Endothelial cell of hepatic sinusoid (primary cell): ENCODE results near the gene MRM3.
"Not testable (repeated sequence)": the region's sequence is repeated elsewhere in the genome, so short reads cannot be mapped to it uniquely, and the experiment has no call there.

ENCODE experiments used
- in situ Hi-C: cut with HindIII; loops from 2 replicates; pipeline ENCODE4 v1.10.0; 2017; ENCODE audit warnings: low sequenced_read_pairs

Gene MRM3

GRCh38 chr17:753418-753817 is 28.7 kb upstream of the MRM3 start:
- in situ Hi-C loops = loop anchor here (10.0 kb wide), 1 partner anchor 149 kb away; no protein-coding TSS in a partner anchor

- in situ Hi-C loops = loop anchor here (10.0 kb wide), 1 partner anchor 151 kb away; no protein-coding TSS in a partner anchor
Measured at GRCh38 chr17:755319-755961, 26.7 kb upstream of the MRM3 start.

GRCh38 chr17:756010-756567 is 26.1 kb upstream of the MRM3 start:
- in situ Hi-C loops = loop anchor here (10.0 kb wide), 1 partner anchor 151 kb away; no protein-coding TSS in a partner anchor

GRCh38 chr17:759964-760363 is 22.2 kb upstream of the MRM3 start:
- in situ Hi-C loops = loop anchor here (10.0 kb wide), 1 partner anchor 155 kb away; no protein-coding TSS in a partner anchor

GRCh38 chr17:760371-760770 is 21.8 kb upstream of the MRM3 start:
- in situ Hi-C loops = no loop called here

- in situ Hi-C loops = no loop called here
Measured at GRCh38 chr17:767076-767475, 15.1 kb upstream of the MRM3 start.

- in situ Hi-C loops = loop anchor here (10.0 kb wide), 1 partner anchor 202 kb away; the partner anchor contains the start of gene NXN
Measured at GRCh38 chr17:773016-773415, 9.1 kb upstream of the MRM3 start.

GRCh38 chr17:773467-774312 is 8.5 kb upstream of the MRM3 start:
- in situ Hi-C loops = loop anchor here (10.0 kb wide), 1 partner anchor 201 kb away; the partner anchor contains the start of gene NXN

GRCh38 chr17:774313-774584 is 7.9 kb upstream of the MRM3 start:
- in situ Hi-C loops = loop anchor here (10.0 kb wide), 1 partner anchor 201 kb away; the partner anchor contains the start of gene NXN

GRCh38 chr17:778096-778495 is 4.1 kb upstream of the MRM3 start:
- in situ Hi-C loops = loop anchor here (10.0 kb wide), 1 partner anchor 197 kb away; the partner anchor contains the start of gene NXN

GRCh38 chr17:784143-784542 is 2.0 kb downstream of the MRM3 start:
- in situ Hi-C loops = no loop called here

- in situ Hi-C loops = not testable (repeated sequence)
Measured at GRCh38 chr17:785901-786300, 3.7 kb downstream of the MRM3 start.

- in situ Hi-C loops = no loop called here
Measured at GRCh38 chr17:787641-788221, 5.6 kb downstream of the MRM3 start.

- in situ Hi-C loops = no loop called here
Measured at GRCh38 chr17:788551-788950, 6.4 kb downstream of the MRM3 start.

GRCh38 chr17:789160-789840 is 7.1 kb downstream of the MRM3 start:
- in situ Hi-C loops = no loop called here

- in situ Hi-C loops = not testable (repeated sequence)
Measured at GRCh38 chr17:789931-790873, 8.0 kb downstream of the MRM3 start.

GRCh38 chr17:790874-791247 is 8.7 kb downstream of the MRM3 start:
- in situ Hi-C loops = not testable (repeated sequence)

- in situ Hi-C loops = no loop called here
Measured at GRCh38 chr17:791829-792228, 9.7 kb downstream of the MRM3 start.

GRCh38 chr17:792277-792676 is 10.1 kb downstream of the MRM3 start:
- in situ Hi-C loops = no loop called here

- in situ Hi-C loops = no loop called here
Measured at GRCh38 chr17:794876-795275, 12.7 kb downstream of the MRM3 start.
